NCI-H82 (cell line): ENCODE measurements around the gene GAL3ST1.
A peak's percentile ranks its signal among the peaks of the same experiment; 100 is the strongest.

Experiments used
- DNase-seq: peaks from one replicate; lab custom pipeline; 2025; lab: John Stamatoyannopoulos, UW

GAL3ST1 gene

GRCh38 chr22:30531651-30532608 is 42.5 kb downstream of the GAL3ST1 start:
- DNase-seq = no peak

GRCh38 chr22:30526656-30527055 is 47.8 kb downstream of the GAL3ST1 start:
- no peak for DNase-seq

GRCh38 chr22:30523646-30524489 is 50.6 kb downstream of the GAL3ST1 start:
- DNase-seq = no peak

- DNase-seq = no peak
Measured at GRCh38 chr22:30521368-30522156, 52.9 kb downstream of the GAL3ST1 start.

- DNase-seq = no peak
Measured at GRCh38 chr22:30519842-30520425, 54.5 kb downstream of the GAL3ST1 start.

GRCh38 chr22:30516731-30517130 is 57.7 kb downstream of the GAL3ST1 start:
- DNase-seq = no peak

- DNase-seq = no peak
Measured at GRCh38 chr22:30516273-30516672, 58.2 kb downstream of the GAL3ST1 start.

- no peak for DNase-seq
Measured at GRCh38 chr22:30514252-30514651, 60.2 kb downstream of the GAL3ST1 start.

GRCh38 chr22:30513462-30513861 is 61.0 kb downstream of the GAL3ST1 start:
- peak; percentile 60 for DNase-seq

- no peak for DNase-seq
Measured at GRCh38 chr22:30511911-30512310, 62.6 kb downstream of the GAL3ST1 start.

- DNase-seq = no peak
Measured at GRCh38 chr22:30511109-30511508, 63.4 kb downstream of the GAL3ST1 start.

- no peak for DNase-seq
Measured at GRCh38 chr22:30508216-30508615, 66.2 kb downstream of the GAL3ST1 start.

- DNase-seq = no peak
Measured at GRCh38 chr22:30507670-30508069, 66.8 kb downstream of the GAL3ST1 start.

GRCh38 chr22:30506507-30506968 is 67.9 kb downstream of the GAL3ST1 start:
- no peak for DNase-seq
